RWPE1 (cell line): Measurements from ENCODE around the gene POLR3GL.
"Not testable (repeated sequence)": the region's sequence is repeated elsewhere in the genome, so short reads cannot be mapped to it uniquely, and the experiment has no call there.

ENCODE experiments used
- CTCF ChIA-PET: fragments of 350-600 bp; sonication (Branson Sonifier 250); formaldehyde crosslinking; extraction: SDS; loops from one replicate; lab custom pipeline; 2021; lab: Yijun Ruan, JAX
- POLR2A ChIA-PET: fragments of 400-600 bp; formaldehyde crosslinking; extraction: SDS; loops from one replicate; lab custom pipeline; 2020; ENCODE audit warnings: antibody characterized with exemption; ENCODE audit not compliant: low non-redundant PET; lab: Yijun Ruan, JAX
- DNase-seq: peaks from one replicate; pipeline ENCODE4 v3.0.0; 2012; ENCODE audit warnings: low spot score
- H3K27ac ChIP-seq: fragments of 450-650 bp; 2 replicates; pipeline ENCODE4 v1.5.1; 2017
- TF ChIP-seq, protein P1 (sequence below): fragments of 450-650 bp; conservative IDR thresholded peaks from 2 replicates; pipeline ENCODE4 v1.5.1; 2017; ENCODE audit warnings: low read depth, mild to moderate bottlenecking

The POLR3GL gene, protein sequence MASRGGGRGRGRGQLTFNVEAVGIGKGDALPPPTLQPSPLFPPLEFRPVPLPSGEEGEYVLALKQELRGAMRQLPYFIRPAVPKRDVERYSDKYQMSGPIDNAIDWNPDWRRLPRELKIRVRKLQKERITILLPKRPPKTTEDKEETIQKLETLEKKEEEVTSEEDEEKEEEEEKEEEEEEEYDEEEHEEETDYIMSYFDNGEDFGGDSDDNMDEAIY

DNA sequence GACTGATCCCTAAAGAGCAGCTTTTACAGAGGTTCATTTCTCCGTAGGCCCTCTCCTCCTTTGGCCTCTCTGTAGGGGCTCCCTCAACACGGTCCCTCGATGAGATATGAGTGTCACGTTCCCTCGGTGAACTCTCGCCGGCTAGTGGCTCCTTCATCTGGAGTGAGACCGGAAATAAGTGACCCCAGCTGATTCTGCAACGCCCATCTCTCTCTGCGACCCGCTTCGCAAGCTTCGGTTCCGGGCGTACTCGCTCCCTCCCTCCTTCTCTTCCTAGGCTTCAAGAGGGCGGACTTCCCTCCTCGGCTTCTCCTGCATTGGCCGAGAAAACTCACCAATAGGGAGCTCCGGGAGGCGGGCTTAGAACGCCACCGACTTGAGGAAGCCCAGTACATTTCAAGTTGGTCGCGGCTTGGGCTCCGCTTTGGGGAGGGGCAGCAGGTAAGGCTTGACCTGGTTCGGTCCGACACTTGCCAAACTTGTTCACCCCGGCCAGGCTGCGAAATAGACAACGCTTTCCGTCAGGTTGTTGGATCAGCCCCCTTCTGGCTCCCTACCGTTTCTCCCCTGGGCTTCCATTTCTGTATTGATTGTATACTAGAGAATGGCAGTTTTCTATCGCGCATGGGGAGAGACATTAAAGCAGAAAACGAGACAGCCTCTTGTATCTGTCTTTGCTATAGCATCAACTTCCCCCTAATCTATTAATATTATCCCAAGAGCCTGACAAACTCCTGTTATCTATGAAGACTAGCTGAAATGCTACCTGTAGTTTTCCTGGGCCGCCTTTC is at the start of gene POLR3GL, which contains the start of gene ANKRD34A:
POLR3GL (plus strand) TSS at position 363 of the 791 bp plus-strand sequence. CDS start 10,176 bp downstream, outside the sequence.
ANKRD34A (minus strand) TSS at position 248 of the 791 bp plus-strand sequence. CDS start 2,816 bp downstream, outside the sequence.
- TF ChIP-seq, protein P1, sequence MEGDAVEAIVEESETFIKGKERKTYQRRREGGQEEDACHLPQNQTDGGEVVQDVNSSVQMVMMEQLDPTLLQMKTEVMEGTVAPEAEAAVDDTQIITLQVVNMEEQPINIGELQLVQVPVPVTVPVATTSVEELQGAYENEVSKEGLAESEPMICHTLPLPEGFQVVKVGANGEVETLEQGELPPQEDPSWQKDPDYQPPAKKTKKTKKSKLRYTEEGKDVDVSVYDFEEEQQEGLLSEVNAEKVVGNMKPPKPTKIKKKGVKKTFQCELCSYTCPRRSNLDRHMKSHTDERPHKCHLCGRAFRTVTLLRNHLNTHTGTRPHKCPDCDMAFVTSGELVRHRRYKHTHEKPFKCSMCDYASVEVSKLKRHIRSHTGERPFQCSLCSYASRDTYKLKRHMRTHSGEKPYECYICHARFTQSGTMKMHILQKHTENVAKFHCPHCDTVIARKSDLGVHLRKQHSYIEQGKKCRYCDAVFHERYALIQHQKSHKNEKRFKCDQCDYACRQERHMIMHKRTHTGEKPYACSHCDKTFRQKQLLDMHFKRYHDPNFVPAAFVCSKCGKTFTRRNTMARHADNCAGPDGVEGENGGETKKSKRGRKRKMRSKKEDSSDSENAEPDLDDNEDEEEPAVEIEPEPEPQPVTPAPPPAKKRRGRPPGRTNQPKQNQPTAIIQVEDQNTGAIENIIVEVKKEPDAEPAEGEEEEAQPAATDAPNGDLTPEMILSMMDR, result no peak
- POLR2A ChIA-PET, result interaction anchor here (0.5 to 1.5 kb wide), 4 partner anchors 12 to 106 kb away, joined by 4 to 15 read pairs (median 6); partner anchors contain the start of genes PIAS3 and RBM8A
- peak within 1 kb of the TSS; percentile 84 for H3K27ac ChIP-seq
- CTCF ChIA-PET, result interaction anchor here (1.0 to 2.2 kb wide), 2 partner anchors 43 to 119 kb away, joined by 4 to 10 read pairs; partner anchors contain the start of gene NUDT17
- peak; percentile 92 for DNase-seq

DNA sequence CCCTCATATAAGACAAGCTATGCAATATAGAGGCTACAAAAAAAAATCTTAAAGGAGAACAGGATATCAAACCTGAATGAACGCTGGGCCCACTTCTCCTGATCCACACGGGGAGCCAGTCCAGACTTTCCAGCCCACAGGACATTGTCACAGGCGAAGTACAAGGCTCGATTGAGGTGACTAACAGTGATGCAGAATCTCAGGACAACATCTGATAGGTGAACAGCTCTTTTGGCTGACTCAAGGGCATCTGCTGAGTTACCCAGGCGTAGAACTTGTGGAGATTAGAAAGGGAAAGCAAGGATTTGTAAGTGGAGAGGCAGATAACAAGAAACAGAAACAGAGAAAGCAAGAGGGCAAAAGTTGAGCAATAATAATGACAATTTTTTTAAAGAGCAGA is 47.7 kb upstream of the POLR3GL start:
- CTCF ChIA-PET, result interaction anchor here (0.8 to 2.0 kb wide), 2 partner anchors 25 to 71 kb away, joined by 3 to 8 read pairs; partner anchors contain the start of gene NUDT17
- H3K27ac ChIP-seq, result peak overlapping the region; percentile 92
- TF ChIP-seq, protein P1, result no peak
- DNase-seq, result no peak
- POLR2A ChIA-PET, result no interaction called here

DNA sequence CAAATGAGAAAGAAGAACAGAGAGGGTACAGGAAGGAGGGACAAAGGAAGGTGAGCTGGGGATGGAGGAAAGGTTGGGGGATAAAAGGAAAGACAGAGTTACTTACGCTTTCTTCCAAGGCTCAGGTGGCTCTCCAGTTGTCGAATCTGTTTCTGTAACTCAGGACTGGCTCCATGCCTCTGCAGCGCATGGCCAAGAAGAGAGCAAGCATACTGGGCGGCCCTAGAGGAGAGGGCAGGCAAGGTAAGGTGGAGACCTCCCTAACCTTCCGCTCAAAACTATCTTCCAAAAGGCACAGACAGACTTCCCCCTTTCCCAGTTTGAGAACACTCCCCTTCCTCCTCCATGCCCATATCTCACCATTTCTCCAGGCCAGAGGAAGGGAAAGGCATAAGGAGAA is 46.9 kb upstream of the POLR3GL start:
- POLR2A ChIA-PET, result no interaction called here
- DNase-seq, result no peak
- TF ChIP-seq, protein P1, result no peak
- CTCF ChIA-PET, result interaction anchor here (1.1 kb wide), 1 partner anchor 10 kb away, joined by 4 read pairs; the partner anchor contains the start of gene RBM8A
- peak overlapping the region; percentile 92 for H3K27ac ChIP-seq

DNA sequence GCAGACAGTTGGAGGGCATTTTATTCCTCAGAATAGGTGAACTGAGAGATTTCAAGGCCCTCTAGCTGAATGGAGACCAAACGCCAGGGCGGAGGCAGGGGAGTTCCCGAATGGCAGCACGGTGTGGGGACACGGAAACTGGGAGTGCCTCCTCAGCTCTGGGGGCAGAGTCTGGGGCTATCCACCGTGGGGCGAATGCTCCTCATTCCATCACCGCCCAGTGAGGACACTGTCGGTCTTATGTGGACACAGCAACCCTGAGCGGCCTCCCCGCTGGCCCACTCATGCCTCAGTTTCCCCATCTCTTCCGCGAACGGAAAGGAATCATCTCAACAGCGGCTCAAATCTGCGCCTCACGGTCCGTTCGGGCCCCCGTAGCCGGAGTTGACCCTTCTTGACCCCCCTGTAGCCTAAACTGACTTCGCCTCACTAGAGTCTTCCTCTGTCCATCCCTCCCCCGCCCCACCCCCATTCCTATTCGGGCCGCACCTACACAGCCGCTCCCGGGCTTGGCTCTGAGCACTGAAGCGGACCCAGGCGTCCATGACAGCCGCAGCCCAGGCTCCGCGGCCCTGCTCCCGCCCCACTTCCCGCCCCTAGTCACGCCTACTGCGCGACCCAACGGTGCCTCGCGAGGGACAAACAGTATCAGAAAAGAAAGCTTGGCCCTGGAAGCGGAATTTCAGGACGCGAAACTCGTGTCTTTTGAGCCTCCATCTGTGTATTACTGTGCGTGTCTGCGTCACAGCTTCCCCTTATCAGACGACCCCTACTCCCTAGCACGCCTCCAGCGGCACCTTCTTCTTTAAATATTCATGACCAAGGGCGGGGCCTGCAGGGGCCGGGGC is 46.1 kb upstream of the POLR3GL start, which contains the start of gene PEX11B:
PEX11B (minus strand) TSS at position 574 of the 848 bp plus-strand sequence; CDS start at position 545, 29 bp downstream.
- peak within 1 kb of the TSS; percentile 92 for H3K27ac ChIP-seq
- DNase-seq, result peak; percentile 87
- POLR2A ChIA-PET, result no interaction called here

DNA sequence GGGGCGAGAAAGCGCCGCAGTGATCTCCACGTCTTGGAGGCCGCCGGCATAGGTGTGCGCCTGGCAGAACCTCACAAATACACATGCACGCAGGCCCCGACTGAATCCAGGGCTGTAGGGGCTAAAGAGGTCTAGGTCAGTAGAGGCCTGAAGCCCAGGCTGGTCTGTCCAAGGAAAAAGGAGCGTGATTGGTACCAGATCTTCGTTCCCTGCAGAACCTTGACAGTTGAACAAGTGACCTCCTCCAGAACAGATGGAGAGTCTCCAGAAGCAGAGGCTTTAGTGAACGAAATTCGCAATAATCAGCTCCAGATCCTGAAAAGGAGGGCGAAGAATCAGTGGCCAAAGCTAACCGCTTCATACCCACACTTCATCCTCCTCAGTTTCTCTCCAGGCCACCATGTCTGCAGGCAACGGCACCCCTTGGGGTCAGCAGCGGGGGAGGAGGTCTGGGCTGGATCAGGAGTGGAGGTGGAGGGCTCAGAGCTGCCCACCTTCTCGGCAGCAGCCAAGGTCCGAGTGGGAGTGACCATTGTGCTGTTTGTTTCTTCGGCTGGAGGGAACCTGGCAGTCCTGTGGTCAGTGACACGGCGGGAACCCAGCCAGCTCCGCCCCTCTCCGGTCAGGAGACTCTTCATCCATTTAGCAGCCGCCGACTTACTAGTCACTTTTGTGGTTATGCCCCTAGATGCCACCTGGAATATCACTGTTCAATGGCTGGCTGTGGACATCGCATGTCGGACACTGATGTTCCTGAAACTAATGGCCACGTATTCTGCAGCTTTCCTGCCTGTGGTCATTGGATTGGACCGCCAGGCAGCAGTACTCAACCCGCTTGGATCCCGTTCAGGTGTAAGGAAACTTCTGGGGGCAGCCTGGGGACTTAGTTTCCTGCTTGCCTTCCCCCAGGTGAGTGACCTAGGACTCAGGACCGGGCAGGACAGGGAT is 45.2 kb upstream of the POLR3GL start:
- peak; percentile 39 for DNase-seq
- TF ChIP-seq, protein P1, result no peak
- ChIA-PET CTCF (interaction anchor here (0.6 to 1.7 kb wide), 4 partner anchors 9 to 116 kb away, joined by 3 to 6 read pairs (median 4); partner anchors contain the start of genes ITGA10 and NUDT17), POLR2A (no interaction called here)
- peak overlapping the region; percentile 92 for H3K27ac ChIP-seq

More for the DNA sequence above, 46.1 kb upstream of the POLR3GL start, which contains the start of gene PEX11B:
- CTCF ChIA-PET, result interaction anchor here (1.1 to 1.7 kb wide), 3 partner anchors 9 to 73 kb away, joined by 3 to 6 read pairs (median 4); partner anchors contain the start of genes ITGA10, NUDT17 and RBM8A
- TF ChIP-seq, protein P1, result no peak

DNA sequence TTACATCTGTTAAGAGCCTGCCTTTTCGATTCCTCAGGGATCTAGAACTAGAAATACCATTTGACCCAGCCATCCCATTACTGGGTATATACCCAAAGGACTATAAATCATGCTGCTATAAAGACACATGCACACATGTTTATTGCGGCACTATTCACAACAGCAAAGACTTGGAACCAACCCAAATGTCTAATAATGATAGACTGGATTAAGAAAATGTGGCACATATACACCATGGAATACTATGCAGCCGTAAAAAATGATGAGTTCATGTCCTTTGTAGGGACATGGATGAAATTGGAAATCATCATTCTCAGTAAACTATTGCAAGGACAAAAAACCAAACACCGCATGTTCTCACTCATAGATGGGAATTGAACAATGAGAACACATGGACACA is 44.2 kb upstream of the POLR3GL start:
- peak overlapping the region; percentile 92 for H3K27ac ChIP-seq
- CTCF ChIA-PET, result interaction anchor here (0.6 to 0.7 kb wide), 2 partner anchors 29 to 75 kb away, joined by 4 to 5 read pairs; partner anchors contain the start of gene NUDT17
- POLR2A ChIA-PET, result not testable (repeated sequence)

More for the DNA sequence above, 44.2 kb upstream of the POLR3GL start:
- not testable (repeated sequence) for DNase-seq
